Astrocyte (in vitro differentiated cells and primary cell): Measurements from ENCODE around the gene DDTL.
"Not testable (repeated sequence)": the region's sequence is repeated elsewhere in the genome, so short reads cannot be mapped to it uniquely, and the experiment has no call there.

Experiments
- CTCF ChIP-seq: IDR thresholded peaks from 2 replicates; pipeline ENCODE4 v1.5.1; 2011; ENCODE audit warnings: low read depth, mild to moderate bottlenecking, inconsistent platforms, low read length, moderate library complexity; ENCODE audit not compliant: insufficient read depth
- EZH2 ChIP-seq: IDR thresholded peaks from 2 replicates; pipeline ENCODE4 v1.6.1; 2012; ENCODE audit warnings: mild to moderate bottlenecking, low read length, inconsistent platforms; ENCODE audit not compliant: insufficient read depth

- TF ChIP-seq EZH2, CTCF: not testable (repeated sequence)
Measured at GRCh38 chr22:23947391-23947790, 19.3 kb upstream of the DDTL start.
